ENCODE measurements around the gene TNPO3. TPM values are rescaled to one million over a fixed set of nuclear protein-coding genes. Genes with fewer than 3 reads are reported as not detected.

TNPO3 gene
- total RNA-seq, 2 donors from 2014 or later, result 36.8 to 46.6 TPM

DNA sequence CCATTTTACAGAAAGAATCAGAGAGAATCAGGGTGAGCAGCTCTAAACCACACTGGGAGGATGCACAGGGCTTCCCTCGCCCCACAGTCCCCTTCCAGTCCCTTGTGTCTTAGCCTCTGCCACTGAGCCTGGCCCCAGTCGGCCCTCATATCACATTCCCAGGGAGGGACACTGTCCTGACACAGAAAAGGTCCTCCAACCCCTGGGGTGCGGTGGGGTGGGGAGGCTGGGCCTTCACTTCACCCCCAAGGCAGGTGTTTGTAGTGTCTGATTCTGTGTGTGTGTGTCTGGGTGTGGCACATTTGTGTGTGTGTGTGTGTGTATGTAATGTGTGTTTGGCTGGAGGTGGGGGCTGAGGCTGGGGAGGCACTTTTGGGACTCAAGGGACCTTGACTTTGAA, 142.6 kb downstream of the TNPO3 start:
- TF ChIP-seq, protein P1, sequence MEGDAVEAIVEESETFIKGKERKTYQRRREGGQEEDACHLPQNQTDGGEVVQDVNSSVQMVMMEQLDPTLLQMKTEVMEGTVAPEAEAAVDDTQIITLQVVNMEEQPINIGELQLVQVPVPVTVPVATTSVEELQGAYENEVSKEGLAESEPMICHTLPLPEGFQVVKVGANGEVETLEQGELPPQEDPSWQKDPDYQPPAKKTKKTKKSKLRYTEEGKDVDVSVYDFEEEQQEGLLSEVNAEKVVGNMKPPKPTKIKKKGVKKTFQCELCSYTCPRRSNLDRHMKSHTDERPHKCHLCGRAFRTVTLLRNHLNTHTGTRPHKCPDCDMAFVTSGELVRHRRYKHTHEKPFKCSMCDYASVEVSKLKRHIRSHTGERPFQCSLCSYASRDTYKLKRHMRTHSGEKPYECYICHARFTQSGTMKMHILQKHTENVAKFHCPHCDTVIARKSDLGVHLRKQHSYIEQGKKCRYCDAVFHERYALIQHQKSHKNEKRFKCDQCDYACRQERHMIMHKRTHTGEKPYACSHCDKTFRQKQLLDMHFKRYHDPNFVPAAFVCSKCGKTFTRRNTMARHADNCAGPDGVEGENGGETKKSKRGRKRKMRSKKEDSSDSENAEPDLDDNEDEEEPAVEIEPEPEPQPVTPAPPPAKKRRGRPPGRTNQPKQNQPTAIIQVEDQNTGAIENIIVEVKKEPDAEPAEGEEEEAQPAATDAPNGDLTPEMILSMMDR (IDR thresholded peaks at IDR 0.05), result no peak
- intact Hi-C loops (cut with DNase I), result no loop called here
- H3K27ac ChIP-seq, result peak overlapping the region; percentile 61
- peaks cover 11% of the 10 kb centered on the region for H3K4me1 ChIP-seq
- no peaks in the 10 kb centered on the region for H3K9me3 ChIP-seq
- H3K27me3 ChIP-seq, result peaks cover 27% of the 10 kb centered on the region
- DNase-seq, result no peak
- H3K36me3 ChIP-seq, result no peaks in the 10 kb centered on the region
- H3K4me3 ChIP-seq, result no peak overlapping the region
- H3K9ac ChIP-seq (ENCODE audit: low read depth in 2 of 2, low read length in 2 of 2), result no peak overlapping the region

DNA sequence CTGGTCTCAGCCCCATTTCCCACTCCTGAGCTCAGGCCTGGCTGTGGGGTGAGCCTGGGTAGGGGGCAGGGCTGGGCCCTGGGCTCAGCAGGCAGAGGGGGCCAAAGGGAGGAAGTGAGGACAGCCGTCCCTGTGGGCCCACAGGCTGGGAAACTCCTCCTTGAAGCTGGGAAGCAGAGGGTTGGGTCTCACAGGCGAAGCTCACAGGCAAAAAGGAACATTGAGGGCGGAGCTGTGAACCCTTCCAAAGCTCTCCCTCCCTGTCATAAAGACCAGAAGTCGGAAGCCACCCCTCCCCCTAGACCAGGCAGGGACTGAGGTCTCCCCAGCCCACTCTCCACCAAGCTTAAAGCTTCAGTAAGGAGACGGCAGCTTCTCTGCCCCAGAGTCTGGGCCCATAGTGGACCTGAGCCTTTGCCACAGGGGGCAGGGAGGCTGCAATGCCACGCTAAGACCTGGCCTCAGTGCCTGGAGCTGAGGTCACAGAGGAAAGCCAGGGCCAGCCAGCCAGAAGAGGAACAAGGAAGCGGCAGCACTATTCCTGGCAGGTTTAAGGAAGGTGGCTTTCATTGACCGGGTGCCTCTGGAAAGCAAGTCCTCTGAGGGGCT, 143.4 kb downstream of the TNPO3 start:
- Histone ChIP-seq H3K4me1 (peaks cover 11% of the 10 kb centered on the region), H3K36me3 (no peaks in the 10 kb centered on the region), H3K4me3 (no peak overlapping the region), H3K9me3 (no peaks in the 10 kb centered on the region), H3K9ac (ENCODE audit: low read depth in 2 of 2, low read length in 2 of 2) (peak overlapping the region in 1 of 2 donors; percentile 19), H3K27me3 (peaks cover 27% of the 10 kb centered on the region), H3K27ac (peak overlapping the region; percentile 61)
- TF ChIP-seq, protein P1 (IDR thresholded peaks at IDR 0.05), result no peak
- intact Hi-C loops (cut with DNase I), result no loop called here
- DNase-seq, result peak; percentile 73

DNA sequence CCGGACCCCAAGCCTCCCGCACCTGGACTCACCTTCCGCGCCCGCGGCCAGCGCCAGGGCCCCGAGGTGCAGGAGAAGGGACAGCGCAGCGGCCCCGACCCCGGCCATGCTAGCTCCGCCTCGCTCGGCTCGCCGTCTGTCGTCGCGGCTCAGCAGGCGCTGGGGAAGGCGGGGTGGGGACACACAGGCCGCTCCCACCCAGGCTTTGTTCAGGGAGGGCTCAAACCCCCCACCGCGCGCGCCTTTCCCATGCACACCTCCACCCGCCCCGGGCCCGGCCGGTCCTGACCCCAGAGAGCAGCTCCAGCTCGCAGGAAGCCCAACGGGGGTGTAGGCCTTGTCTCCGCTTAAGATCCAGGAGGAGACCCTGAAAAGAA, 144.4 kb downstream of the TNPO3 start, which contains the start of gene KCP:
Gene KCP, minus strand, starts transcription at position 141 of the 377 bp plus-strand sequence. Its CDS starts 33 bp downstream, at position 108.
- Histone ChIP-seq H3K36me3 (no peaks in the 10 kb centered on the region), H3K4me3 (peak within 1 kb of the TSS; percentile 22), H3K4me1 (peaks cover 11% of the 10 kb centered on the region), H3K9me3 (no peaks in the 10 kb centered on the region), H3K9ac (ENCODE audit: low read depth in 2 of 2, low read length in 2 of 2) (peak within 1 kb of the TSS; percentile 12 to 19), H3K27me3 (peaks cover 19% of the 10 kb centered on the region), H3K27ac (peak within 1 kb of the TSS; percentile 61)
- DNase-seq, result no peak
- TF ChIP-seq, protein P1 (IDR thresholded peaks at IDR 0.05), result no peak
- intact Hi-C loops (cut with DNase I), result no loop called here

DNA sequence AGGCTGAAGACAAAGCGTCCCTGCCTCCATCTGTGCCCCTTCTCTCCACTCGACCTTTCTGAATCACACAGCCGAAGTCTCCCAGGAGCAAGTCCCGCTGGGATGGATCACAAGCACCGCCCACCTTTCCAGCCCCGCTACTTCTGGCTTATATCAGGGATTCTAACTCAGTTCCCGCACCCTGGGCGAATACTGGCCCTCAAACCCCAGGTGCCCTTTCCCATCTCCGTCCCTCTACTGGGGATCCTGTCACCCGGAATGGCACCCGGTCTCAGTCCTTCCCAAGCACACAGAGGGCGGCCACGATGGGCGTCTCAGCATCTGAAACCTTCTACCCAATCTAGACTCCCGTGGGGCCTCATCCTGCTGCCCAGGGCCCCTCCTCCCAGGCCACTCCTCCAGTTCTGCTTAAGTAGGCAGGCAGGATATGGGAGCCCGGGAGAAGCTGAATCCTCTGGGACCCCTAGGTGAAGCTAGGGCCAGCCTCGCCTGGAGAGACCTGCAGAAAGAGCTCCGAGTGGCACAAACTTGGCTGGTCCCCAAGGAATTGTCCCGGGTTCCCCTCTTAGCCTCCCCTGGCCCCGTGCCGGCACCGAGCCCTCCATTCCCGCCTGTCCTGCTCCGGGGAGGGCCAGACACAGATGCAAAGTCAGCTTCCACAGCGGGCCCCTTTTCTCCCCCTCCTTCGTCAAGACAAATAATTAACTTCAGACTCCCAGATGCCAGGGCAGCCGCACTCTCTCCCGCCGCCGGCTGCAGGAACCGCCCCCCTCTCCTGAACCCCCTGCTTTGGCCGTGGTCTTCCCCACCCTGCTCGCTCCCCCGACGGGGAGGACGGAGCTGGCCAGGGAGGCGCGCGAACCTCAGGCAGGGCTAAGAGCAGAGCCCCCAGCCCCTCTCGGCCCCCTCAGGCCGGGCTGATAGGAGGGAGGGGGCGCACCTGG, 145.0 kb downstream of the TNPO3 start:
- no peak for DNase-seq
- H3K36me3 ChIP-seq, result no peaks in the 10 kb centered on the region
- TF ChIP-seq, protein P1 (IDR thresholded peaks at IDR 0.05), result no peak
- peaks cover 11% of the 10 kb centered on the region for H3K4me1 ChIP-seq
- peaks cover 15% of the 10 kb centered on the region for H3K27me3 ChIP-seq
- intact Hi-C loops (cut with DNase I), result loop anchor here (5.0 kb wide), 1 partner anchor 182 kb away; no protein-coding TSS in a partner anchor
- H3K4me3 ChIP-seq, result peak overlapping the region; percentile 22
- H3K27ac ChIP-seq, result no peak overlapping the region
- H3K9ac ChIP-seq (ENCODE audit: low read depth in 2 of 2, low read length in 2 of 2), result peak overlapping the region; percentile 12 to 15
- H3K9me3 ChIP-seq, result no peaks in the 10 kb centered on the region

DNA sequence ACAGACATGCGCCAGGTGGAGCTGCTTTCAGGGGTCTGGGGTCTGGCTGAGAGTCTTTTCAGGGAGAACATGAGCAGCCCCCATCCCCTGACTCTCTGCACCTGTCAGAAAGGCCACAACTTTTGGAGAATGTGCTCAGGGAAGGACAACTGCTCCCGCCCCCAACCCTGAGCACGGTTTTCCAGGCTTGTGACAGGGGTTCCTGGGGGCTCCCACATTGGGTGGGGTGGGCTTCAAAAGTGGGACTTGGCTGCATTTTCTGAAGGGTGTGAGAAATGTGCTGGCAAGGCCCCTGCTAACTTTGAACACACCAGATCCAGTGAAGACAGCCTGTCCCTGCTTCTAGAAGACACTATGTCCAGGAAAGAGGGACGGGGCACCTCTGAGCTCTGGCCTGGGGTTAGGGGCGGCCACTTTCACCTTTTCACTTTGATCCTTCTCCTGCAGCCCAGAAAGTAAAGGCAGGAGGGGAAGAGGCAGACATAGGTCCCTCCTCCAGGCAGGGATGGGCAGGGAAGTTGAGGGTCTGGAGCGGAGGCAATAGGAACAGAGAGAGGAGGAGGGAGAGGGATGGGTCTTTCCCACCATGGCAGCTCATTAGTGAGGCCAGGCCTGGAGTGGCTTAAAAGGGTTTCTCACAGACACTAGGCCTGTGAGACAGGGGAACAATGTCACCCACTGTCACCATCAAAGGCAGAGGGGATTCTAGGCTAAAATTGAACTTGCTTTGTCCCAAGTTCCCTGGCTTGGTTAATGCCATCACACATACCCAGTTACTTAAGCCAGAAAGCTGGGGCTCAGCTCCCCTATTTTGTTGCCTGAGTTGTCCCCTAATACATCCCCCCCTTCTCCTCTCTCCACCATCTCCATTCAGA, 145.9 kb downstream of the TNPO3 start:
- no peaks in the 10 kb centered on the region for H3K36me3 ChIP-seq
- H3K27ac ChIP-seq, result no peak overlapping the region
- no peak overlapping the region for H3K4me3 ChIP-seq
- H3K9me3 ChIP-seq, result no peaks in the 10 kb centered on the region
- intact Hi-C loops (cut with DNase I), result loop anchor here (5.0 kb wide), 1 partner anchor 183 kb away; no protein-coding TSS in a partner anchor
- peaks cover 13% of the 10 kb centered on the region for H3K27me3 ChIP-seq
- no peak overlapping the region for H3K9ac ChIP-seq (ENCODE audit: low read depth in 2 of 2, low read length in 2 of 2)
- peaks cover 11% of the 10 kb centered on the region for H3K4me1 ChIP-seq
- no peak for DNase-seq
- TF ChIP-seq, protein P1 (IDR thresholded peaks at IDR 0.05), result no peak
